Colonic mucosa (tissue), 4 donors: ENCODE data around the gene SF3B3. TPM values are rescaled to one million over a fixed set of nuclear protein-coding genes. Genes with fewer than 3 reads are reported as not detected.
A peak's percentile ranks its signal among the peaks of the same experiment; 100 is the strongest.
"Not testable (repeated sequence)": the region's sequence is repeated elsewhere in the genome, so short reads cannot be mapped to it uniquely, and the experiment has no call there.

Source experiments
- DNase-seq: peaks from one replicate; pipeline ENCODE4 v3.0.0-alpha.2; 2020
- H3K27ac ChIP-seq: fragments of 200-600 bp; one replicate; pipeline ENCODE4 v1.8.0; 2021
- H3K27me3 ChIP-seq: fragments of 200-600 bp; one replicate; pipeline ENCODE4 v1.8.0; 2021
- H3K36me3 ChIP-seq: fragments of 200-600 bp; one replicate; pipeline ENCODE4 v1.8.0; 2021
- H3K4me1 ChIP-seq: fragments of 200-600 bp; one replicate; pipeline ENCODE4 v1.8.0; 2021; ENCODE audit warnings: mild to moderate bottlenecking
- H3K4me3 ChIP-seq: fragments of 200-600 bp; one replicate; pipeline ENCODE4 v1.8.0; 2021
- H3K9ac ChIP-seq, 2 donors: one replicate each; pipeline ENCODE4 v1.7.0; 2013; ENCODE audit warnings: control low read depth in 2 of 2, low read depth in 2 of 2, low read length in 2 of 2
- H3K9me3 ChIP-seq: fragments of 200-600 bp; one replicate; pipeline ENCODE4 v1.8.0; 2021
- intact Hi-C: fragments of 100-400 bp; cut with DNase I; formaldehyde crosslinking; loops from one replicate; pipeline ENCODE4 v1.14.1; 2022
- total RNA-seq, 2 donors: library from RNA; stranded (reverse); fragmentation: NEBNext Ultra II Directional in 1 of 2; extraction: Animal tissue kit (Norgen Biotek cat#: 25700) in 1 of 2; gene quantifications; one replicate each; pipeline ENCODE4 v1.2.1, GENCODE V29; 2021
- TF ChIP-seq, protein P1 (sequence below): fragments of 200-600 bp; IDR thresholded peaks from one replicate; pipeline ENCODE4 v1.8.0; 2022; ENCODE audit warnings: antibody characterized with exemption, mild to moderate bottlenecking
- donor health status: healthy.
- donor health status: DM: no; HTN: no; CAD: no.
- donor health status: DM: no; HTN: no; CAD: no.

Gene SF3B3
- total RNA-seq, 2 donors from 2014 or later = 182 to 369 TPM

DNA sequence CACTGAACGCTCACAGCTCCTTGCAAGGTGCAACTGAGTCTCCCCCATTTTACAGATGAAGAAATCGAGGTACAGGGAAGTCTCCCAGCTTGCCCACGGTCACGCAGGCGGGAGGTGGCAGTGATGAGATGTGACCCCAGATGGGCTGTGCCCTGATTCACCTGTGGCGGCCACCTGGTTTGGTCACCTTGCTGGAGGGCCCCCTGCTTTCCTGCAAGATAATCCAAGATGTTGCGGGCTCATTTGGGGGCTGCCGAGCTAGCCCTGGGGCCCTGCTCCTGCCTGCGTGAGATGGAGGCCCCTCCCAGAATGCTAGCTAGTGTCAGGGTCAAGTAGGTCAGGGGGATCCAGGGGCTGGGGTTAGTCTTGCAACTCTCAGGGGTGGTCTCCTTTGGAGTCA lies 63.1 kb downstream of the SF3B3 start:
- TF ChIP-seq, protein P1, sequence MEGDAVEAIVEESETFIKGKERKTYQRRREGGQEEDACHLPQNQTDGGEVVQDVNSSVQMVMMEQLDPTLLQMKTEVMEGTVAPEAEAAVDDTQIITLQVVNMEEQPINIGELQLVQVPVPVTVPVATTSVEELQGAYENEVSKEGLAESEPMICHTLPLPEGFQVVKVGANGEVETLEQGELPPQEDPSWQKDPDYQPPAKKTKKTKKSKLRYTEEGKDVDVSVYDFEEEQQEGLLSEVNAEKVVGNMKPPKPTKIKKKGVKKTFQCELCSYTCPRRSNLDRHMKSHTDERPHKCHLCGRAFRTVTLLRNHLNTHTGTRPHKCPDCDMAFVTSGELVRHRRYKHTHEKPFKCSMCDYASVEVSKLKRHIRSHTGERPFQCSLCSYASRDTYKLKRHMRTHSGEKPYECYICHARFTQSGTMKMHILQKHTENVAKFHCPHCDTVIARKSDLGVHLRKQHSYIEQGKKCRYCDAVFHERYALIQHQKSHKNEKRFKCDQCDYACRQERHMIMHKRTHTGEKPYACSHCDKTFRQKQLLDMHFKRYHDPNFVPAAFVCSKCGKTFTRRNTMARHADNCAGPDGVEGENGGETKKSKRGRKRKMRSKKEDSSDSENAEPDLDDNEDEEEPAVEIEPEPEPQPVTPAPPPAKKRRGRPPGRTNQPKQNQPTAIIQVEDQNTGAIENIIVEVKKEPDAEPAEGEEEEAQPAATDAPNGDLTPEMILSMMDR = no peak
- Histone ChIP-seq H3K9me3 (no peaks in the 10 kb centered on the region), H3K36me3 (no peaks in the 10 kb centered on the region), H3K4me3 (no peak overlapping the region), H3K27ac (no peak overlapping the region), H3K9ac (no peak overlapping the region), H3K27me3 (no peaks in the 10 kb centered on the region), H3K4me1 (no peaks in the 10 kb centered on the region)
- DNase-seq = no peak
- intact Hi-C loops = no loop called here

DNA sequence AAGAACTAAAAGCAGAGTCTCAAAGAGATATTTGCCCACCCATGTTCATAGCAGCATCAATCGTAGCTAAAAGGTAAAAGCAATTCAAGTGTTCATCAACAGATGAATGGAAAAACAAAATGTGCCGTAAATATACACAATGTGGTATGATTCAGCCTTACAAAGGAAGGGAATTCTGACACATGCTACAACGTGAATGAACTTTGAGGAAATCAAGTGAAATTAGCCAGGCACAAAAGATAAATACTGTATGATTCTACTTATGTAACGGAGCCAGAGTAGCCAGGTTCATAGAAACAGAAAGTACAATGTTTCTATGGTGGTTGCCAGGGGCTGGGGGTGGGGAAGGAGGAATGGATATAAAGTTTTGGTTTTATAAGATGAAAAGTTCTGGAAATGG lies 64.9 kb downstream of the SF3B3 start:
- no peaks in the 10 kb centered on the region for H3K4me1 ChIP-seq
- no peak overlapping the region for H3K9ac ChIP-seq
- no peaks in the 10 kb centered on the region for H3K36me3 ChIP-seq
- H3K27ac ChIP-seq = no peak overlapping the region
- no peak for DNase-seq
- no peaks in the 10 kb centered on the region for H3K27me3 ChIP-seq
- intact Hi-C loops = no loop called here
- H3K9me3 ChIP-seq = no peaks in the 10 kb centered on the region
- no peak overlapping the region for H3K4me3 ChIP-seq
- TF ChIP-seq, protein P1 = no peak

DNA sequence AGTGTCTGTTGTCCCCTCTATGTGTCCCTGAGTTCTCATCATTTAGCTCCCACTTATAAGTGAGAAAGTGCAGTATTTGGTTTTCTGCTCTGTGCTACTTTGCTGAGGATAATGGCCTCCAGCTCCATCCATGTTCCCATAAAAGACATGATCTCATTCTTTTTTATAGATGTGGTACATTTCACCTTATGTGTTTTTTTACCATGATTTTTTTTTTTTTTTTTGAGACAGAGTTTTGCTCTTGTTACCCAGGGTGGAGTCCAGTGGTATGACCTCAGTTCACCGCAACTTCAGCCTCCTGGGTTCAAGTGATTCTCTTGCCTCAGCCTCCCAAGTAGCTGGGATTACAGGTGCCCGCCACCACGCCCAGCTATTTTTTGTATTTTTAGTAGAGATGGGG lies 65.8 kb downstream of the SF3B3 start:
- H3K4me1 ChIP-seq, intact Hi-C loops, H3K36me3 ChIP-seq, H3K4me3 ChIP-seq, H3K27ac ChIP-seq, DNase-seq, H3K9ac ChIP-seq, H3K27me3 ChIP-seq, H3K9me3 ChIP-seq: not testable (repeated sequence)

DNA sequence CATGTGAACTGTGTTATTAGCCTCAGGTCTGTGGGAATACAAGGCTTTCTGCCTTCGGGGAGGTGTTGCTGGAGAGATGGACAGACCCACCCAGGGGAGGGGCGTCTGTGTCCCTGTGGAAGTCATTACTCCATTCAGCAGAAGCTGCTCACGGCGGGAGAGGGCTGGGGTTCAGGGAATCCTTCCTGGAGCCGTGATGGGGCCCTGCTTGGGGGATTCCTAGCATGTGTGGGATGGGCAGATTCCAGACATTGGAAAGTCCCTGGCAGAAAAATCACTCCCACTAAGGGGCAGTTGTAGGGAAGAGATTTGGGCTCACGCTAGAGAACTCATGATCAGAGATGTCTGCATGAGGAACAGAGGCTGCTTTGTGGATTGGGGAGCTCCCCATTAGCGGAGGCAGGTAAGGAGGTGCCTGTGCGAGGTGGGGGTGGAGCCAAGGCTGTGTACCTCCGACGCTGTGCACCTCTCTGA lies 66.4 kb downstream of the SF3B3 start:
- TF ChIP-seq, protein P1 = no peak
- Histone ChIP-seq H3K27ac (peak overlapping the region; percentile 2), H3K4me1 (no peaks in the 10 kb centered on the region), H3K36me3 (no peaks in the 10 kb centered on the region), H3K4me3 (no peak overlapping the region), H3K27me3 (no peaks in the 10 kb centered on the region), H3K9me3 (no peaks in the 10 kb centered on the region), H3K9ac (no peak overlapping the region)
- intact Hi-C loops = no loop called here
- no peak for DNase-seq

DNA sequence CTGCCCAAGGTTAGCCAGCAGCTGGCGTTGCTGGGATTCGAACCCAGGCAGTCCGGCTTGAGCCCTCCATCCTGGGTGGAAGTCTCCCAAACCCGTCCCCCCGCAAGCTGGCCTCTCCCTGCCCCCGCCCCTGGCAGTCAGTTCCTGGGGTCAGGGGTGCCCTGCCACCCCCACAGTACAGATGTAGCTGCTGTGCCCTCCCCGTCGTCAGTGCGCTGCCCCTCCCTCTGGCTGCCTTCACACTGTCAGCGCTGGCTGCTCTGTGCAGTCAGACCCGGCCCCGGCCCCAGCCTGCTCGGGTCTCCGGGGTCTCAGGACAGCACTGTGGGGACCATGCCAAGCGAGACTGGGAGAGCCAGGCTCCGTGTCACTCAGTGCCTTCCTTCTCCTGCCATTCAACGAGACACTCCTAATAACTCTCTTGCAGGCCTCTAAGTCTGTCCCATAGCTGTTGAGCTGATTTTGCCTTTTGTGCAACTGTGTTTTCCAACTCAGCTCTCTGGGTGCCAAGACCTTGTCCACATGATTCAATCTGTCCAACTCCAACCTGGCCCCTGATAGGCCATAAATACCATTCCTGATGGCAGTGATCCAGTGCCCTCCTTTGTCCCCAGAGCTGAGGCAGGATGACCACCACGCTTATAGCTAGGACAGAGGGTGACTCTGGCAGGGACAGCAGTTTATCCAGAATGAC lies 67.3 kb downstream of the SF3B3 start:
- no peaks in the 10 kb centered on the region for H3K4me1 ChIP-seq
- H3K36me3 ChIP-seq = no peaks in the 10 kb centered on the region
- intact Hi-C loops = no loop called here
- no peaks in the 10 kb centered on the region for H3K27me3 ChIP-seq
- peak overlapping the region; percentile 30 to 38 for H3K9ac ChIP-seq
- DNase-seq = no peak
- no peak overlapping the region for H3K4me3 ChIP-seq
- TF ChIP-seq, protein P1 = no peak
- no peaks in the 10 kb centered on the region for H3K9me3 ChIP-seq
- peak overlapping the region; percentile 2 for H3K27ac ChIP-seq

DNA sequence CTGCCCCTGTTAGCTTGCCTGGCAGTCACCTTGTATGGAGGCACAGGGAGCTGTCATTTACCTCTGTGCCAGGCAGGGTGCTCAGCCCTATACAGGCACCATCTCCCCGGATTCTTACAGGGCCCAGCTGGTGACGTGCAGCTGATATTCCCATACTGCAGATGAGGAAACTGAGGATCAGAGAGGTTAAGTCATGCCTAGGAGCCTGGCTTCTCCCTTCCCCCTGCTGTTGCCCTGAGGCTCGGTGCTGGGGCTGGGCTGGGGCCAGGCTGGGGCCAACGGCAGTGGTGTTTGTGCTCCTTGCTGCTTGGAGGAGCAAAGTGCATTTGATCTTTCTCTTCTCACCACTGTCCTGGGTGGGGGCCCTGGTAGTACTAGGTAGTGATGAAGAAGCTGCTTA lies 68.0 kb downstream of the SF3B3 start:
- H3K4me1 ChIP-seq = no peaks in the 10 kb centered on the region
- peak overlapping the region in 1 of 2 donors; percentile 50 for H3K9ac ChIP-seq
- H3K9me3 ChIP-seq = no peaks in the 10 kb centered on the region
- DNase-seq = no peak
- H3K27ac ChIP-seq = no peak overlapping the region
- no peaks in the 10 kb centered on the region for H3K27me3 ChIP-seq
- intact Hi-C loops = no loop called here
- TF ChIP-seq, protein P1 = no peak
- no peaks in the 10 kb centered on the region for H3K36me3 ChIP-seq
- no peak overlapping the region for H3K4me3 ChIP-seq
